Spleen (tissue), 11 donors: Measurements from ENCODE around the gene SMOC2. TPM values are rescaled to one million over a fixed set of nuclear protein-coding genes. Genes with fewer than 3 reads are reported as not detected.

Experiments
- DNase-seq: peaks from one replicate; pipeline ENCODE4 v3.0.0-alpha.2; 2020
- H3K27ac ChIP-seq, 8 donors: fragments of 200-600 bp; sonication (generic) in 7 of 8; 1 replicate in 4 of 8; 2 replicates in 4 of 8; pipeline versions ENCODE4 v1.5.0 to v1.8.0; 2016 to 2021; ENCODE audit warnings: inconsistent platforms in 4 of 8, mild to moderate bottlenecking in 4 of 8, moderate library complexity in 1 of 8
- H3K27me3 ChIP-seq, 7 donors: fragments of 200-600 bp; sonication (generic) in 6 of 7; replicated peaks in 1 of 7; 1 replicate in 4 of 7; 2 replicates in 3 of 7; pipeline versions ENCODE4 v1.5.0 to v1.8.0; 2016 to 2021; ENCODE audit warnings: inconsistent platforms in 3 of 7, mild to moderate bottlenecking in 1 of 7
- H3K36me3 ChIP-seq, 6 donors: fragments of 200-600 bp; sonication (generic) in 5 of 6; 1 replicate in 4 of 6; 2 replicates in 2 of 6; pipeline versions ENCODE4 v1.5.0 to v1.8.0; 2016 to 2021; ENCODE audit warnings: inconsistent platforms in 2 of 6
- H3K4me1 ChIP-seq, 6 donors: fragments of 200-600 bp; sonication (generic) in 5 of 6; 1 replicate in 3 of 6; 2 replicates in 3 of 6; pipeline versions ENCODE4 v1.5.0 to v1.8.0; 2016 to 2021; ENCODE audit warnings: inconsistent platforms in 3 of 6
- H3K4me3 ChIP-seq, 8 donors: fragments of 200-600 bp; sonication (generic) in 7 of 8; 1 replicate in 4 of 8; 2 replicates in 4 of 8; pipeline versions ENCODE4 v1.5.0 to v1.8.0; 2016 to 2021; ENCODE audit warnings: inconsistent platforms in 4 of 8, mild to moderate bottlenecking in 4 of 8, moderate library complexity in 2 of 8
- H3K9me3 ChIP-seq, 8 donors: fragments of 200-600 bp; sonication (generic) in 7 of 8; 1 replicate in 4 of 8; 2 replicates in 4 of 8; pipeline versions ENCODE4 v1.5.0 to v1.8.0; 2016 to 2021; ENCODE audit warnings: inconsistent platforms in 4 of 8
- CTCF ChIP-seq, 11 experiments: fragments of 200-600 bp in 7 of 11; fragments of 450-650 bp in 4 of 11; sonication (generic) in 4 of 11; IDR thresholded peaks in 8 of 11; conservative IDR thresholded peaks in 3 of 11; 1 replicate in 7 of 11; 2 replicates in 4 of 11; pipeline versions ENCODE4 v1.4.0 to v1.8.0; 2016 to 2021; ENCODE audit warnings: antibody characterized with exemption in 11 of 11, inconsistent platforms in 4 of 11, mild to moderate bottlenecking in 1 of 11
- POLR2A ChIP-seq, 3 donors: fragments of 450-650 bp; IDR thresholded peaks; one replicate each; pipeline ENCODE4 v1.5.1; 2017; ENCODE audit warnings: antibody characterized with exemption in 3 of 3, mild to moderate bottlenecking in 1 of 3
- POLR2AphosphoS5 ChIP-seq, 3 donors: sonication (generic); formaldehyde crosslinking; IDR thresholded peaks; one replicate each; pipeline ENCODE4 v1.5.1; 2017; ENCODE audit warnings: antibody characterized with exemption in 3 of 3
- WGBS, 5 donors: extraction: QIAGEN DNeasy Blood & Tissue Kit in 3 of 5; methylation state at CpG; one replicate each; pipeline versions ENCODE4 v1.1.5 to v1.1.7; 2013 to 2018; 5-methylcytosine and 5-hydroxymethylcytosine counted together
- intact Hi-C: fragments of 100-400 bp; cut with DNase I; formaldehyde crosslinking; loops from one replicate; pipeline ENCODE4 v1.15.0; 2023; ENCODE audit warnings: low total_unique reads
- polyA plus RNA-seq, 3 donors: library from polyadenylated mRNA; stranded (reverse); fragments of 200-250 nt; gene quantifications; one replicate each; pipeline ENCODE4 v1.2.1, GENCODE V29; 2013
- total RNA-seq, 7 donors: library from RNA; depleted of rRNA in 3 of 7; stranded (reverse); fragments of >200 nt in 3 of 7; fragmentation: NEBNext Ultra II Directional in 4 of 7; extraction: Animal tissue kit (Norgen Biotek cat#: 25700) in 4 of 7; gene quantifications; one replicate each; pipeline versions ENCODE4 v1.1.0 to v1.2.1, GENCODE V29; 2016 to 2021
- donor health status: healthy with polysubstance abuse.
- donor health status: DM: no; HTN: no; CAD: no; lungs with moderate emphysema.
- donor health status: DM: no; HTN: no; CAD: no.
- donor health status: Bipolar disorder and iron deficiency.
- donor health status: healthy.
- donor health status: DM: no; HTN: no; CAD: no.
- donor health status: DM: yes; HTN: yes; CAD: no.

SMOC2 gene
- total and polyA plus RNA-seq, 10 donors = 0.94 to 7.6 (median 1.8) TPM

- no peak for DNase-seq
- H3K27me3 ChIP-seq = peaks cover 0 to 2% (median 0%) of the 10 kb centered on the region in 7 donors
- H3K36me3 ChIP-seq = no peaks in the 10 kb centered on the region
- intact Hi-C loops = no loop called here
- H3K4me3 ChIP-seq = no peak overlapping the region
- no peak for TF ChIP-seq POLR2A (IDR thresholded peaks at IDR 0.05)
- no peak for TF ChIP-seq CTCF (IDR thresholded peaks at IDR 0.05 in 8 of 11, conservative IDR thresholded peaks at IDR 0.05 in 3 of 11)
- TF ChIP-seq POLR2AphosphoS5 (IDR thresholded peaks at IDR 0.05) = no peak
- peaks cover 0 to 31% (median 5%) of the 10 kb centered on the region in 8 donors for H3K9me3 ChIP-seq
- no peak overlapping the region for H3K27ac ChIP-seq
- H3K4me1 ChIP-seq = no peaks in the 10 kb centered on the region
- 54 to 67% (median 65%) methylated on average over 21 of the region's 21 CpGs for WGBS, 5 donors
Measured at GRCh38 chr6:168618546-168619315, 177.7 kb downstream of the SMOC2 start.

GRCh38 chr6:168619560-168620314, 178.8 kb downstream of the SMOC2 start:
- no peaks in the 10 kb centered on the region for H3K36me3 ChIP-seq
- peaks cover 0 to 3% (median 0%) of the 10 kb centered on the region in 7 donors for H3K27me3 ChIP-seq
- no peaks in the 10 kb centered on the region for H3K4me1 ChIP-seq
- H3K9me3 ChIP-seq = peaks cover 0 to 31% (median 5%) of the 10 kb centered on the region in 8 donors
- intact Hi-C loops = no loop called here
- no peak overlapping the region for H3K4me3 ChIP-seq
- no peak for DNase-seq
- no peak overlapping the region for H3K27ac ChIP-seq
- WGBS, 5 donors = 52 to 60% (median 55%) methylated on average over 19 of the region's 19 CpGs
- no peak for TF ChIP-seq POLR2AphosphoS5 (IDR thresholded peaks at IDR 0.05)
- no peak for TF ChIP-seq POLR2A (IDR thresholded peaks at IDR 0.05)
- no peak for TF ChIP-seq CTCF (IDR thresholded peaks at IDR 0.05 in 8 of 11, conservative IDR thresholded peaks at IDR 0.05 in 3 of 11)

- H3K27ac ChIP-seq = no peak overlapping the region
- TF ChIP-seq POLR2A (IDR thresholded peaks at IDR 0.05) (no peak), POLR2AphosphoS5 (IDR thresholded peaks at IDR 0.05) (no peak), CTCF (IDR thresholded peaks at IDR 0.05 in 8 of 11, conservative IDR thresholded peaks at IDR 0.05 in 3 of 11) (no peak)
- no peaks in the 10 kb centered on the region for H3K4me1 ChIP-seq
- H3K36me3 ChIP-seq = no peaks in the 10 kb centered on the region
- H3K4me3 ChIP-seq = no peak overlapping the region
- H3K27me3 ChIP-seq = peaks cover 0 to 3% (median 0%) of the 10 kb centered on the region in 7 donors
- WGBS, 5 donors = 63 to 71% (median 66%) methylated on average over 6 of the region's 6 CpGs
- H3K9me3 ChIP-seq = peaks cover 0 to 30% (median 5%) of the 10 kb centered on the region in 8 donors
- intact Hi-C loops = no loop called here
- no peak for DNase-seq
Measured at GRCh38 chr6:168620578-168620977, 179.6 kb downstream of the SMOC2 start.

- WGBS, 5 donors = 81 to 86% (median 83%) methylated on average over 13 of the region's 13 CpGs
- Histone ChIP-seq H3K9me3 (peaks cover 0 to 20% (median 5%) of the 10 kb centered on the region in 8 donors), H3K4me1 (no peaks in the 10 kb centered on the region), H3K27ac (no peak overlapping the region), H3K4me3 (no peak overlapping the region), H3K27me3 (peaks cover 0 to 3% (median 0%) of the 10 kb centered on the region in 7 donors), H3K36me3 (no peaks in the 10 kb centered on the region)
- TF ChIP-seq CTCF (IDR thresholded peaks at IDR 0.05 in 8 of 11, conservative IDR thresholded peaks at IDR 0.05 in 3 of 11) = no peak
- TF ChIP-seq POLR2AphosphoS5 (IDR thresholded peaks at IDR 0.05) = no peak
- no peak for TF ChIP-seq POLR2A (IDR thresholded peaks at IDR 0.05)
- intact Hi-C loops = no loop called here
- DNase-seq = no peak
Measured at GRCh38 chr6:168623736-168624135, 182.8 kb downstream of the SMOC2 start.
